ENCODE data around the gene LPIN1. TPM values are rescaled to one million over a fixed set of nuclear protein-coding genes. Genes with fewer than 3 reads are reported as not detected.
A peak's percentile ranks its signal among the peaks of the same experiment; 100 is the strongest.

The LPIN1 gene
- total and polyA plus RNA-seq, 2 of the 8 experiments (the other 6 are each of a cell fraction or from before 2014, with no cell fraction given), result 4.3 to 9.8 TPM

DNA sequence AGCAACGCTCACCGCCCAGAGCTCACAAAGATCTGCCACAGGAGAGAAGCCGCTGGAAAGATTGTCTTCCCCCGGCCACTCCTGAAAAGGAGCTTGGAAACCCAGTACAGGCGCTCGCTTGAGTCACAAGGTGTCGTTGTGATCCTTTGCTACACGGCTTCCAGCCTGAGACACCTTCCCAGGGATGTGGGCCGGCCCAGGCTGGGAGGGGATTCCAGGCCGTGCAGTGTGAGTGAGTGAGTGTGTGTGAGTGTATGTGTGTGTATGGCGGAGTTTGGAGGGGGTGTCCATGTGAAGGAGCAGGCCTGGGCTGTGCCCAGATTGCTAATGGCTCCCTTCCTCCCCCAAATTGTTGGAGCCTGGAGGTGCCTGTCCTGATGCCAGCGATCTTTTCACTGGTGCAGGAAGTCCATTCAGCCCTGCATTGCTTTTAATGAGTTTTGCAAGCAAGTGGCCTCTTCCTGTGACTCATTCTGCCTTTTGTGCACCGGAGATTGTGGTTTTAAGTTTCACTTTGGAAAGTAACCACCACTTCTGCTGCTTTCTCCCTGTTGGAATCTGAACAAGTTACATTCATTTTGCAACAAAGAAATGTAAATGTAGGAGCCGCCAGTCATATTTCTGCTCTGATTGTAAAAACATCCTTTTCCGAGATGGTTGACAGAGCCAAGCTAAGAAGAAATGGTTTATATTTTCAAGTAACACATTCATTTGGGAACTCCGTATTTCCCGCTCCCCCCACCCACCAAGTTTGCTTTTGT is 83.7 kb downstream of the LPIN1 start:
- Histone ChIP-seq H3K79me2 (ENCODE audit: control insufficient read depth in 1 of 2, insufficient read depth in 2 of 2, low read length in 2 of 2) (no peaks in the 10 kb centered on the region), H2BK5ac (ENCODE audit: low read depth, low read length) (peak overlapping the region; percentile 98), H3K9me3 (ENCODE audit: insufficient read depth in 2 of 2, low read depth in 1 of 2, low read length in 1 of 2) (no peaks in the 10 kb centered on the region), H3K18ac (ENCODE audit: extremely low read depth, low read length) (peak overlapping the region; percentile 97), H3K4me2 (ENCODE audit: insufficient read depth in 1 of 2, low read depth in 2 of 2, low read length in 2 of 2) (peak overlapping the region; percentile 15 to 59), H2AFZ (ENCODE audit: low read length) (peak overlapping the region; percentile 86), H3K79me1 (ENCODE audit: low read depth, low read length) (no peaks in the 10 kb centered on the region), H3K4me1 (replicated peaks in 1 of 4; ENCODE audit: control insufficient read depth in 3 of 4, insufficient read depth in 4 of 4, low read length in 3 of 4) (peaks cover 4 to 15% (median 8%) of the 10 kb centered on the region in 4 experiments; a peak in 6 of 7 replicates), H3K56ac (replicated peaks; ENCODE audit: insufficient read length, low read depth, low read length) (peak overlapping the region; percentile 56), H3K23ac (ENCODE audit: insufficient read length) (no peak overlapping the region), H2BK20ac (ENCODE audit: low read length) (0 out of 2 replicates have a peak overlapping the region, but pooled peaks have one; percentile 97), H3K14ac (ENCODE audit: insufficient read length) (no peak overlapping the region), H4K91ac (replicated peaks; ENCODE audit: insufficient read length, low read length) (peak overlapping the region; percentile 97), H3K4me3 (ENCODE audit: extremely low read depth in 1 of 4, insufficient read depth in 2 of 4, low read depth in 3 of 4, low read length in 4 of 4) (peak overlapping the region in 1 of 4 experiments; percentile 33; a peak in 2 of 8 replicates), H4K8ac (ENCODE audit: extremely low read depth, insufficient read depth, low read length) (0 out of 2 replicates have a peak overlapping the region, but pooled peaks have one; percentile 53), H4K20me1 (replicated peaks in 1 of 2; ENCODE audit: control insufficient read depth in 1 of 2, insufficient read depth in 2 of 2, low read length in 2 of 2) (no peaks in the 10 kb centered on the region), H2BK12ac (ENCODE audit: low read depth, low read length) (peak overlapping the region; percentile 89), H2BK15ac (ENCODE audit: low read length) (no peak overlapping the region), H3K27ac (ENCODE audit: low read depth, low read length) (peak overlapping the region; percentile 48; the same call in 1 of the 2 replicates), H3K9ac (replicated peaks in 1 of 4; ENCODE audit: extremely low read depth in 1 of 4, low read depth in 3 of 4, low read length in 3 of 4) (peak overlapping the region in 2 of 4 experiments; percentile 14 to 25; a peak in 2 of 7 replicates), H3K23me2 (ENCODE audit: low read depth, low read length) (no peaks in the 10 kb centered on the region), H3K4ac (replicated peaks; ENCODE audit: insufficient read length, low read depth, low read length) (peak overlapping the region; percentile 83), H3K36me3 (ENCODE audit: control insufficient read depth in 2 of 4, insufficient read depth in 4 of 4, low read length in 3 of 4) (peaks cover 0 to 4% (median 0%) of the 10 kb centered on the region in 4 experiments; a peak in 1 of 8 replicates), H2BK120ac (replicated peaks; ENCODE audit: low read depth, low read length) (peak overlapping the region; percentile 67), H2AK5ac (ENCODE audit: low read depth, low read length) (no peak overlapping the region; the same call in 1 of the 2 replicates), H4K5ac (ENCODE audit: insufficient read length, low read depth, low read length) (peak overlapping the region; percentile 30), H3K27me3 (replicated peaks in 1 of 4; ENCODE audit: control insufficient read depth in 3 of 4, extremely low read depth in 1 of 4, insufficient read depth in 3 of 4, low read length in 3 of 4) (no peaks in the 10 kb centered on the region)
- 20% methylated on average over 17 of the region's 17 CpGs; no CpG with 5 or more reads in 1 of the 2 experiments for WGBS, 2 experiments (ENCODE audit: extremely low coverage in 1 of 2, insufficient coverage in 1 of 2, insufficient read length in 1 of 2, insufficient replicate concordance in 2 of 2, low coverage in 1 of 2, low lambda C conversion rate in 2 of 2, missing lambda C conversion rate in 1 of 2)
- ChIA-PET POLR2A (ENCODE audit: partially characterized antibody) (interaction anchor here (1.4 kb wide), 1 partner anchor 19 kb away, joined by 4 read pairs; no protein-coding TSS in a partner anchor), CTCF (ENCODE audit: partially characterized antibody) (interaction anchor here (0.6 to 2.9 kb wide), 38 partner anchors 10 to 1177 kb away, joined by 3 to 18 read pairs (median 3); no protein-coding TSS in a partner anchor)
- no peak for FAIRE-seq
- DNase-seq (ENCODE audit: low read depth in 1 of 2, low spot score in 2 of 2), result peak; percentile 73 to 78
- no peak for TF ChIP-seq RFX5 (IDR thresholded peaks at IDR 0.05; ENCODE audit: borderline replicate concordance, low read depth, low read length)
- no peak; the same call in 1 of the 2 replicates for TF ChIP-seq CEBPB (IDR thresholded peaks at IDR 0.05; ENCODE audit: low read depth, low read length)
- no peak for TF ChIP-seq JUN (IDR thresholded peaks at IDR 0.05; ENCODE audit: low read depth, low read length)

All from H1 (cell line).